Kidney capillary endothelial cell (primary cell): ENCODE data around the gene MT1A.
A peak's percentile ranks its signal among the peaks of the same experiment; 100 is the strongest.

ENCODE experiments used
- DNase-seq: peaks from one replicate; pipeline ENCODE4 v3.0.0-alpha.2; 2018; ENCODE audit warnings: low spot score

The MT1A gene

GRCh38 chr16:56632156-56632847, 6.2 kb upstream of the MT1A start, which contains the start of gene MT1M:
MT1M (plus strand) TSS chr16:56632659; CDS start chr16:56632732, 73 bp downstream.
- DNase-seq, result no peak

GRCh38 chr16:56632848-56633365, 5.6 kb upstream of the MT1A start:
- no peak for DNase-seq

GRCh38 chr16:56633535-56633934, 4.9 kb upstream of the MT1A start:
- DNase-seq, result no peak

- no peak for DNase-seq
These were observed 3.6 kb upstream of the MT1A start for GRCh38 chr16:56634715-56635440.

- no peak for DNase-seq
These were observed 3.0 kb upstream of the MT1A start for GRCh38 chr16:56635441-56635967.

- no peak for DNase-seq
These were observed 1.7 kb upstream of the MT1A start for GRCh38 chr16:56636616-56637413.

GRCh38 chr16:56639045-56639444, 579 bp downstream of the MT1A start:
- DNase-seq, result no peak

- DNase-seq, result no peak
These were observed 1.6 kb downstream of the MT1A start for GRCh38 chr16:56640076-56640475.

- DNase-seq, result no peak
These were observed 2.7 kb downstream of the MT1A start for GRCh38 chr16:56641166-56641565.

- DNase-seq, result no peak
These were observed 4.8 kb downstream of the MT1A start for GRCh38 chr16:56643080-56643778.

- DNase-seq, result no peak
These were observed 5.4 kb downstream of the MT1A start for GRCh38 chr16:56643833-56644232.

- DNase-seq, result no peak
These were observed 6.8 kb downstream of the MT1A start for GRCh38 chr16:56645311-56645710.

- DNase-seq, result no peak
These were observed 7.4 kb downstream of the MT1A start for GRCh38 chr16:56645838-56646237.

- DNase-seq, result no peak
These were observed 9.4 kb downstream of the MT1A start for GRCh38 chr16:56647641-56648431.

- DNase-seq, result no peak
These were observed 10.8 kb downstream of the MT1A start for GRCh38 chr16:56649271-56649670.

GRCh38 chr16:56649820-56650219, 11.4 kb downstream of the MT1A start:
- no peak for DNase-seq

- DNase-seq, result no peak
These were observed 13.1 kb downstream of the MT1A start, which contains the start of gene MT1B for GRCh38 chr16:56651586-56651985. MT1B (plus strand) TSS chr16:56651886; CDS start chr16:56651954, 68 bp downstream.

- DNase-seq, result no peak
These were observed 14.1 kb downstream of the MT1A start for GRCh38 chr16:56652600-56652999.

- DNase-seq, result no peak
These were observed 14.8 kb downstream of the MT1A start for GRCh38 chr16:56653218-56653617.

- DNase-seq, result peak; percentile 42
These were observed 19.3 kb downstream of the MT1A start, which contains the start of gene MT1F for GRCh38 chr16:56657555-56658326. MT1F (plus strand) TSS chr16:56657959; CDS start chr16:56658059, 100 bp downstream.
